ENCODE data around the gene LGR5.

The LGR5 gene

DNA sequence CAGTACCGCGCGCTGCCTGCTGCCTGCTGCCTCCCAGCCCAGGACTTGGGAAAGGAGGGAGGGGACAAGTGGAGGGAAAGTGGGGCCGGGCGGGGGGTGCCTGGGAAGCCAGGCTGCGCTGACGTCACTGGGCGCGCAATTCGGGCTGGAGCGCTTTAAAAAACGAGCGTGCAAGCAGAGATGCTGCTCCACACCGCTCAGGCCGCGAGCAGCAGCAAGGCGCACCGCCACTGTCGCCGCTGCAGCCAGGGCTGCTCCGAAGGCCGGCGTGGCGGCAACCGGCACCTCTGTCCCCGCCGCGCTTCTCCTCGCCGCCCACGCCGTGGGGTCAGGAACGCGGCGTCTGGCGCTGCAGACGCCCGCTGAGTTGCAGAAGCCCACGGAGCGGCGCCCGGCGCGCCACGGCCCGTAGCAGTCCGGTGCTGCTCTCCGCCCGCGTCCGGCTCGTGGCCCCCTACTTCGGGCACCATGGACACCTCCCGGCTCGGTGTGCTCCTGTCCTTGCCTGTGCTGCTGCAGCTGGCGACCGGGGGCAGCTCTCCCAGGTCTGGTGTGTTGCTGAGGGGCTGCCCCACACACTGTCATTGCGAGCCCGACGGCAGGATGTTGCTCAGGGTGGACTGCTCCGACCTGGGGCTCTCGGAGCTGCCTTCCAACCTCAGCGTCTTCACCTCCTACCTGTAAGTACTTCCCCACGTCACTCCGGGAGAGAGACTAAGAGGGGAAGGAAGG is at the start of gene LGR5:
Gene LGR5 (plus strand): TSS at position 186 of the 732 bp plus-strand sequence. CDS start 283 bp downstream, at position 469.
- DNase-seq (ENCODE audit: low spot score) (no peak), FAIRE-seq (no peak)

GRCh38 chr12:71392521-71393145 is 47.0 kb upstream of the LGR5 start:
- peak; percentile 43 for DNase-seq (ENCODE audit: low spot score)
- no peak for FAIRE-seq

GRCh38 chr12:71393625-71394024 is 46.0 kb upstream of the LGR5 start:
- FAIRE-seq (no peak), DNase-seq (ENCODE audit: low spot score) (no peak)

GRCh38 chr12:71397433-71397954 is 42.1 kb upstream of the LGR5 start:
- DNase-seq (ENCODE audit: low spot score) (no peak), FAIRE-seq (no peak)

DNA sequence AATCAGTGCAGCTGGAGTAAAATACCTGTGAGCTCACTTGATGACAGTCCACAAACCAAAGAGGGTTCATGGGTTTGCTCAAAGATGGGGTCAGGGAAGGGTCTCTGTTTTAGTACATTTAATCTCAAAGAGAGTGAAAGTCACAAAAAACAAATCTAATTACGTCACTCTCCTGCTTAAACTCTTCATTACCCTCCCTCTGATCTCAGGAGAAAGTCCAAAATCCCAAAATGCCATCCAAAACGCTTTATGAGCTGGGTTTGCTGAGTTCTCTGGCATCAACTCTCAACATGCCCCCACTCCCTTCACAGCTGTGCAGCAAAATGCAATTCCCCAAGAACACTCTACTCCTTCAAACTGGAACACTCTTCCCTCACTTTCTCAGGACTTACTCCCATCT is 40.4 kb upstream of the LGR5 start:
- DNase-seq (ENCODE audit: low spot score) (no peak), FAIRE-seq (no peak)

DNA sequence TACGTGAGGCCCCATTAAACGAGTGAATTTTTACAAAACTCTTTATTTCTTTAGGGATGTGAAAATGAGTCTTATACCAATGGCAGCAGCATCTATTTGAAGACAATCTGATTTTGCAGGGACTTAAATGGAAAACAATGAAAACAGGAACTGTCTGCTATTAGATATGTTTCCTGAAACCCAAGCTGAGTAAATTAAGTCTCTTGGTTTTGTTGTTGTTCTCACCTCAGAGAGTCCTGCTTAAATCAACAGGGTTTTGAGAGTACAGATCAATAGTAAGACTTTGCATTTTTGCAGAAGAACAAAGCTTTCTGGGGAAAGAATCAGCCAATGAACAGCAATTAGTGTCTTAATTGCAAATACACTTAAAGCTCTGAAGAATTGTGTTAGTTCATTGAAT is 39.1 kb upstream of the LGR5 start:
- DNase-seq (ENCODE audit: low spot score) (no peak), FAIRE-seq (no peak)

DNA sequence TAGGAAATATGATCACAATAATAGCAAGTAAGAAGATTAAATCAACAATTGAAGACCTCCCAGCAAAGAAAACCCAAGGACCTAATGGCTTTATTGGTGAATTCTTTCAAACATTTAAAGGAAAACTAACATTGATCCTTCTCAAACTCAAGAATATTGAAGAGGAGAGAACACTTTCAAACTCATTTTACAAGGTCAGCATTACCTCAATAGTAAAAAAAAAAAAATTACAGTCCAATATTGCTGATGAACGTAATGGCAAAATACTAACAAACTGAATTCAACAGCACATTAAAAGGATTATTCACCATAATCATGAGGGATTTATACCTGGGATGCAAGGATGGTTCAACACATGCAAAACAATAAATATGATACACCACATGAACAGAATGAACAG is 33.7 kb upstream of the LGR5 start:
- FAIRE-seq: no peak
- DNase-seq (ENCODE audit: low spot score): no peak

- FAIRE-seq (no peak), DNase-seq (ENCODE audit: low spot score) (no peak)
Observed at GRCh38 chr12:71407732-71408131, 31.9 kb upstream of the LGR5 start.

DNA sequence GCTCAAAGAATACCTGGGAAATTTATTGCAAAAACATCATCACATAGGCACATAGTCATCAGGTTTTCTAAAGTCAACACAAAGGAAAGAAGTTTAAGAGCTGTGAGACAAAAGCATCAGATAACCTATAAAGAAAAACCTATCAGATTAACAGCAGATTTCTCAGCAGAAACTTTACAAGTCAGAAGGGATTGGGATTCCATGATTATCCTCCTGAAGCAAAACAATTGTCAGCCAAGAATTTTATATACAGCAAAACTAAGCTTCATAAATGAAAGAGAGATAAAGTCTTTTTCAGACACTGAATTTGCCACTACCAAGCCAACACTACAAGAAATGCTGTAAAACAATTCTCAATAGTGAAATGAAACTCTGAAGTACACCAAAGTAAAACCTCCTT is 28.8 kb upstream of the LGR5 start:
- no peak for DNase-seq (ENCODE audit: low spot score)

DNA sequence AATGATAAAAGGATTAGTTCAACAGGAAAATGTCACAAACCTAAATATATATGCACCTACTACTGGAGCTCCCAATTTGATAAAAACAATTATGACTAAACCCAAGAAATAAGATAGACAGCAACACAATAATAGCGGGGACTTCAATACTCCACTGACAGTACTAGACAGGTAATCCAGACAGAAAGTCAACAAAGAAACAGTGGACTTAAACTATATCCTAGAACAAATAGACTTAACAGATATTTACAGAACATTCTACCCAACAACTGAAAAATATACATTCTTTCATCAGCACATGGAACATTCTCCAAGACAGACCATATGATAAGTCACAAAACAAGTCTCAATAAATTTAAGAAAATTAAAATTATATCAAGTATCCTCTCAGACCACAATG is 28.0 kb upstream of the LGR5 start:
- no peak for DNase-seq (ENCODE audit: low spot score)
- no peak for FAIRE-seq

More for the DNA sequence above, 28.8 kb upstream of the LGR5 start:
- FAIRE-seq: no peak

GRCh38 chr12:71415336-71416231 is 24.0 kb upstream of the LGR5 start:
- DNase-seq (ENCODE audit: low spot score): peak; percentile 5

GRCh38 chr12:71417181-71417580 is 22.4 kb upstream of the LGR5 start:
- DNase-seq (ENCODE audit: low spot score) (no peak), FAIRE-seq (no peak)

More at GRCh38 chr12:71415336-71416231, 24.0 kb upstream of the LGR5 start:
- no peak for FAIRE-seq

GRCh38 chr12:71420775-71421406 is 18.7 kb upstream of the LGR5 start:
- DNase-seq (ENCODE audit: low spot score) (no peak), FAIRE-seq (no peak)

DNA sequence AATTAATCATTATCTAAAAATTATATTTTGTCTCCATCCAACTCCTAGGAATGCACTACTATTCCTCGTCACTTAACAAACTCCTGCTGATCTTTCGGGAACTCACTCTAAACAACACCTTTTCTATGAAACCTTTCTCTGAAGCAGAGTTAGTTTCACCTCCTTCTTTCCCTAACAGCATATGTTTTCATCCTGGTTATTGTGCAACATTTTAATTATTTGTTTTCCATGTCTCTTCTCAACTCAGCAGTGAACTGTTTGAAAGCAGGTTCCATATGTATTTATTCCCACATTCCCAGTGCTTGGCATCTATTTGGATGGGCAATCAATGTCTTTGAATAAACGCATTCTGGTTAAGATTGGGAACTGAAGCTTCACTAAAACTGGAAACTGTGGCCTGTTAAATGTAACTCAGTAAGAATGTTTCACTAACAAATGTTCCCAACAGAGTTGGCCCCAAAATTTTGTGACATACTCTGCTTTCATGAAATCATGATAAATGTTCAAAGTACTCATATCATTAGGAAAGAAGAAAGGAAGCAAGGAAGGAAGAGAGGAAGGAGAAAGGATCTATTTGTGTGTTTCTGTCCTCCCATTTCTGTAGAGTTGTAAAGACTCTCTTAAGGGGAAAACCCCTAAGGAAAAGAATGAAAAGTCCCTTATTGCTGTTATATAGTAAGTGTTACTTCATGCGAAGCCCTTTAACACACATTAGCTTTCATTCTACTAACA is 13.9 kb upstream of the LGR5 start:
- no peak for DNase-seq (ENCODE audit: low spot score)
- no peak for FAIRE-seq

DNA sequence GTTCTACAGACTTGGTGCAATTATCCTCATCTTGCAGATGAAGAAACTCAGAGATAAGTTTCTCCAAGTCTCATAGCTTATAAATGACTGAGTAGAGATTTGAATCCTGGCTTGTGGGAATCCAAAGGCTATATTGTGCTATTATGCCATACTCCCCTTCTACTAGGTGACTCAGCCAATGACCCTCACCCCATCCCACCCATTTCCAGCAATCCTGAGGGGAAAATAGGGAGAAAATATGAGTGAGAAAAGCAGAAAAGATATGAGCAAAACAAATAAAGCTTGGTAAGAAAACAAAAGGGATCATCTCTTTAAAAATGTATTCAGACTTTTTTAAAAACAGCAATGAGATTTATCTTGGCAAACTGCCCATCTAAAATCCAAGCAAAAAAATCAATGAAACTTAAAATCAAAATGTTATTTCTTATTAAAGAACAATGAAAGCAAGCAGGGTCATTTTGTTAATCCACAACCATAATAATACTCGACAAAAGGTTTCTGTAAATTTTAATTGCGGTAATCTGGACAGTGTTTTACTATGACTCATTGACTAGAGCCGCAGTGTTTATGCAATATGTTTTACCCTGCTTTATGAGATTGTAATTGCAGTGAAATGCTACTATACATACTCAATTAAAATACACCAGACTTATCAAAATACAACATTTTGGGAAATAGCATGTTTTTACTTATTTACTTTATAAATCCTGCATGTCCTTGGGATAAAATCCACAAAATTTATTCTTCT is 13.1 kb upstream of the LGR5 start:
- no peak for DNase-seq (ENCODE audit: low spot score)
- no peak for FAIRE-seq

DNA sequence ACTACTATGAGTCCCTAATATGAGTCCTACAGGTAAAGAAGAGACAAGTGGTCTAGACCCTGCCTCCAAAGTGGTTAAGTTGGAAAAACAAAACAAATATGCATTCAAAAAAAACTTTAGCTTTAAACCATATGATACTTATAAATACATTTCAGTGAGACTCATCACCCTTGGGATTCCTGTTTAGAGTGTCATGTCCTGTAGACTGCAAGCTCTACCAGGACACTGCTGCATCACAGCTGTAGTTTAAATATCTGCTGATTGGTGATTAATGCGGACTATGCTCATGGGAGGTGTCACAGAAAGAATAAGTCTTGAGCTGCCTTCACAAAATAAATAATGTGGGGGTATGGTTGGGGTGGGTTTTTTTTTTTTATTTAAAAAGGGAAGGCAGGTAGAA is 8.8 kb upstream of the LGR5 start:
- no peak for DNase-seq (ENCODE audit: low spot score)
- no peak for FAIRE-seq

DNA sequence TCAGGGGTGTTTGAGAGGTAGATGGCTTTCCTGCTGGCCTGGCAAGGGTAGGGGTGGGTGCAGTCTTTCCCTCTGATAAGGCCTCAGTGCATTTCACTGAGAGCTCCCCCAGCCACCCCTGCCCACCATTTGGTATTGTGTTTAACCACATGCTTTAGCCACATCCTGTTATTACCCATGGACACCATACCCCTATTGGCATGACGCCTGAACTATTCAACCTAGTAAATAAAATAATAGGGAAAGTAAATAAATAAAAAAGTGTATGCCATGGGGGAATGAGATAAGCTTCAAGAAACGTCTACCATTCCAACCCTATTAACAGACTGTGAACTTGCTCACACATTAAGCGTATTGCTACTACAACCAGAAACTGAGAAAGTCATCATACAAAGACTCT is 7.6 kb upstream of the LGR5 start:
- FAIRE-seq (no peak), DNase-seq (ENCODE audit: low spot score) (no peak)

GRCh38 chr12:71432936-71433335 is 6.7 kb upstream of the LGR5 start:
- DNase-seq (ENCODE audit: low spot score): no peak
- FAIRE-seq: no peak

DNA sequence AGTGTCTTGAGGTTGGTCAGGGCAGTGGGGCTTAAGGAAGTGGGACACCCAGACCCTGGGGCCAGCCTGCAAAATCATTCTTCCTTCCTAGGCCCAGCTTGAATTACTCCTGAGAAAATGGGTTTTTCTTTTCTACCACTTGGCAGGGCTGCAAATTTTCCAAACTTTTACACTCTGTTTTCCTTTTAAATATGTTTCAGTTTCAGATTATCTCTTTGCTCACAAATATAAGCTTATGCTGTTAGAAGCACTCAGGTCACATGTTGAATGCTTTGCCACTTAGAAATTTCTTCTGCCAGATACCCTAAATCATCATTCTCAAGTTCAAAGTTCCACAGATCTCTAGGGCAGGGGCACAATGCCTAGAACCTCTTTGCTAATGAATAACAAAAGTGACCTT is 2.9 kb upstream of the LGR5 start:
- DNase-seq (ENCODE audit: low spot score) (no peak), FAIRE-seq (no peak)

Measured in RCC 7860 (cell line).